Hepatocyte (in vitro differentiated cells): ENCODE results near the gene TTC14. TPM values are rescaled to one million over a fixed set of nuclear protein-coding genes. Genes with fewer than 3 reads are reported as not detected.
"Not testable (repeated sequence)": the region's sequence is repeated elsewhere in the genome, so short reads cannot be mapped to it uniquely, and the experiment has no call there.

ENCODE experiments used
- DNase-seq: peaks from one replicate; pipeline ENCODE4 v3.0.0-alpha.2; 2016; ENCODE audit warnings: low spot score
- H2AFZ ChIP-seq: fragments of 200-600 bp; sonication (generic); 2 replicates; pipeline ENCODE4 v1.6.0; 2016; ENCODE audit warnings: antibody characterized with exemption, mild to moderate bottlenecking
- H3K27ac ChIP-seq: fragments of 200-600 bp; sonication (generic); 2 replicates; pipeline ENCODE4 v1.5.1; 2016; ENCODE audit warnings: mild to moderate bottlenecking
- H3K27me3 ChIP-seq: fragments of 200-600 bp; sonication (generic); 2 replicates; pipeline ENCODE4 v1.6.1; 2016
- H3K36me3 ChIP-seq: fragments of 200-600 bp; sonication (generic); replicated peaks from 2 replicates; pipeline ENCODE4 v1.5.1; 2016; ENCODE audit warnings: low read depth; ENCODE audit not compliant: insufficient read depth
- H3K4me1 ChIP-seq: fragments of 200-600 bp; sonication (generic); 2 replicates; pipeline ENCODE4 v1.5.1; 2016; ENCODE audit warnings: mild to moderate bottlenecking, moderate library complexity; ENCODE audit not compliant: insufficient read depth
- H3K4me2 ChIP-seq: fragments of 200-600 bp; sonication (generic); 2 replicates; pipeline ENCODE4 v1.6.0; 2016
- H3K4me3 ChIP-seq: fragments of 200-600 bp; sonication (generic); 2 replicates; pipeline ENCODE4 v1.5.1; 2016; ENCODE audit warnings: mild to moderate bottlenecking
- H3K79me2 ChIP-seq: fragments of 200-600 bp; sonication (generic); 2 replicates; pipeline ENCODE4 v1.6.0; 2017; ENCODE audit warnings: mild to moderate bottlenecking
- H3K9me2 ChIP-seq: fragments of 200-600 bp; sonication (generic); replicated peaks from 2 replicates; pipeline ENCODE4 v1.6.0; 2017; ENCODE audit warnings: mild to moderate bottlenecking; ENCODE audit not compliant: insufficient read depth
- H3K9me3 ChIP-seq: fragments of 200-600 bp; sonication (generic); 2 replicates; pipeline ENCODE4 v1.5.1; 2016; ENCODE audit warnings: low read depth, mild to moderate bottlenecking
- H4K20me1 ChIP-seq: fragments of 200-600 bp; sonication (generic); 2 replicates; pipeline ENCODE4 v1.6.0; 2016; ENCODE audit warnings: mild to moderate bottlenecking; ENCODE audit not compliant: insufficient read depth, poor library complexity, severe bottlenecking
- CTCF ChIP-seq: fragments of 200-600 bp; sonication (generic); IDR thresholded peaks from 2 replicates; pipeline ENCODE4 v1.5.1; 2016; ENCODE audit warnings: antibody characterized with exemption, mild to moderate bottlenecking; ENCODE audit not compliant: poor library complexity
- EZH2 ChIP-seq: fragments of 200-600 bp; sonication (generic); IDR thresholded peaks from 2 replicates; pipeline ENCODE4 v1.6.1; 2016; ENCODE audit warnings: antibody characterized with exemption, mild to moderate bottlenecking, borderline replicate concordance
- EZH2phosphoT487 ChIP-seq: fragments of 200-600 bp; sonication (generic); IDR thresholded peaks from one replicate; pipeline ENCODE4 v1.6.1; 2018; ENCODE audit warnings: antibody characterized with exemption, mild to moderate bottlenecking, low read depth, moderate library complexity; ENCODE audit not compliant: unreplicated experiment, severe bottlenecking
- WGBS: methylation state at CpG from one replicate; pipeline ENCODE4 v1.1.6; 2016; ENCODE audit warnings: low lambda C conversion rate; ENCODE audit errors: missing lambda C conversion rate; 5-methylcytosine and 5-hydroxymethylcytosine counted together
- polyA plus RNA-seq: library from polyadenylated mRNA; unstranded; fragments of >200 nt; fragmentation: Nextera tagmentation; extraction: Ambion mirVana; gene quantifications from 2 replicates; pipeline ENCODE4 v1.2.1, GENCODE V29; 2016
- total RNA-seq: library from RNA; depleted of rRNA; stranded (reverse); fragments of >200 nt; gene quantifications from 2 replicates; pipeline ENCODE4 v1.2.3, GENCODE V29; 2014

Gene TTC14
- total and polyA plus RNA-seq, 2 experiments from 2014 or later: 21.5 to 45.3 TPM

DNA sequence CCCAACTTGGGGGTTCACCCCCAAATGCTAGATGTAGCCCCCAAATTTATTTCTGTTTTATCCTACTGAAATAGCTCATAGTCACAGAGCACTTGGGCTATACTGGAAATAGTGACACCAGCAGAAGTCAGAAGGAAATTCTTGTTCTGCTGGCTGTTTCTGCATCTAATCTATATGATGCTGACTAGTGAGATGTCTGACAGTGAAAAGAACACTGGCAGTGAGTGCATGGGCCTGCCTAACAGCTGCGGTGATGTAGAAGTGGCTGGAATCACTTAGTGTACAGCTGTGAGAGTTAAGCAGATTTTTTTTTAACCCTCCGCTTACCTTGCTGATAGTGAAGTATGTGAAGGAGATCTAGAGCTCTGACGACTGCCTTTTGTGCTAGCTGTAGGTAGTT is 14.0 kb downstream of the TTC14 start:
- Histone ChIP-seq H2AFZ (no peak overlapping the region), H3K4me2 (no peak overlapping the region), H3K9me2 (no peaks in the 10 kb centered on the region), H3K9me3 (no peaks in the 10 kb centered on the region), H3K79me2 (no peaks in the 10 kb centered on the region), H3K4me3 (no peak overlapping the region), H3K27ac (no peak overlapping the region), H3K4me1 (no peaks in the 10 kb centered on the region), H3K36me3 (no peaks in the 10 kb centered on the region), H3K27me3 (no peaks in the 10 kb centered on the region), H4K20me1 (no peaks in the 10 kb centered on the region)
- WGBS: 67% methylated on average over 3 of the region's 3 CpGs
- TF ChIP-seq EZH2phosphoT487: no peak
- no peak for DNase-seq

GRCh38 chr3:180617049-180617448 is 15.1 kb downstream of the TTC14 start:
- H3K9me3 ChIP-seq: no peaks in the 10 kb centered on the region
- no peaks in the 10 kb centered on the region for H3K4me1 ChIP-seq
- H3K36me3 ChIP-seq: no peaks in the 10 kb centered on the region
- H3K79me2 ChIP-seq: no peaks in the 10 kb centered on the region
- no peaks in the 10 kb centered on the region for H3K9me2 ChIP-seq
- TF ChIP-seq EZH2phosphoT487 (no peak), CTCF (no peak), EZH2 (no peak)
- no peak overlapping the region for H3K27ac ChIP-seq
- H3K27me3 ChIP-seq: no peaks in the 10 kb centered on the region
- H4K20me1 ChIP-seq: no peaks in the 10 kb centered on the region
- no peak overlapping the region for H3K4me3 ChIP-seq
- no peak overlapping the region for H3K4me2 ChIP-seq
- no peak overlapping the region for H2AFZ ChIP-seq
- no peak for DNase-seq
- 96% methylated on average over 2 of the region's 2 CpGs for whole genome bisulfite sequencing

- H3K4me2 ChIP-seq, H3K4me1 ChIP-seq, H3K9me2 ChIP-seq, H3K27ac ChIP-seq, H3K79me2 ChIP-seq, DNase-seq, H3K9me3 ChIP-seq, H3K4me3 ChIP-seq, H4K20me1 ChIP-seq, H3K36me3 ChIP-seq, H2AFZ ChIP-seq, H3K27me3 ChIP-seq: not testable (repeated sequence)
- 92% methylated on average over 2 of the region's 2 CpGs for WGBS
These were observed 16.6 kb downstream of the TTC14 start for GRCh38 chr3:180618563-180618962.

- Histone ChIP-seq H3K9me2 (no peaks in the 10 kb centered on the region), H4K20me1 (no peaks in the 10 kb centered on the region), H3K27me3 (no peaks in the 10 kb centered on the region), H3K4me1 (no peaks in the 10 kb centered on the region), H2AFZ (no peak overlapping the region), H3K4me2 (no peak overlapping the region), H3K27ac (no peak overlapping the region), H3K4me3 (no peak overlapping the region), H3K9me3 (no peaks in the 10 kb centered on the region), H3K79me2 (no peaks in the 10 kb centered on the region), H3K36me3 (no peaks in the 10 kb centered on the region)
- 98% methylated on average over 2 of the region's 2 CpGs for WGBS
- no peak for TF ChIP-seq EZH2
- no peak for TF ChIP-seq EZH2phosphoT487
- TF ChIP-seq CTCF: no peak
- no peak for DNase-seq
These were observed 17.8 kb downstream of the TTC14 start for GRCh38 chr3:180619723-180620122.

DNA sequence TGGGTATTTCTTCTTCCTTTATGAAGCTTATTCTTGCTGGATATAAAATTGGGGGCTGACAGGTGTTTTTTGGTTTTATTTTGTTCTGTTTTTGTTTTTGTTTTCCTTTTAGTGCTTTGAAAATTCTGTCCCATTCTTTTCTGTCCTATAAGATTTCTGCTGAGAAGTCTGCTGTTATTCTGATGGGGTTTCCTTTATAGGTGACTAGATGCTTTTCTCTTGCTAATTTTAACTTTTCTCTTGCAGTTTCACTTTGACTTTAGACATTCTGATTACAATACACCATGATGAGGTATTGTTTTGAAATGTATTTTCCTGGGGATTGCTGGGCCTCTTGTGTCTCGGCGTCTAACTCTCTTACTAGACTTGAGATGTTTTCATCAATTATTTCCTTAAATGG is 22.8 kb downstream of the TTC14 start:
- no peak overlapping the region for H2AFZ ChIP-seq
- H4K20me1 ChIP-seq: no peaks in the 10 kb centered on the region
- no peaks in the 10 kb centered on the region for H3K9me3 ChIP-seq
- H3K36me3 ChIP-seq: no peaks in the 10 kb centered on the region
- no peak for DNase-seq
- 100% methylated on average over 2 of the region's 2 CpGs for WGBS
- TF ChIP-seq EZH2 (no peak), EZH2phosphoT487 (no peak), CTCF (no peak)
- H3K9me2 ChIP-seq: no peaks in the 10 kb centered on the region
- H3K4me2 ChIP-seq: no peak overlapping the region
- H3K4me3 ChIP-seq: no peak overlapping the region
- no peaks in the 10 kb centered on the region for H3K79me2 ChIP-seq
- H3K27ac ChIP-seq: no peak overlapping the region
- no peaks in the 10 kb centered on the region for H3K4me1 ChIP-seq
- no peaks in the 10 kb centered on the region for H3K27me3 ChIP-seq
